HG02763 (cell line): Measurements from ENCODE around the gene CHPT1.
"Not testable (repeated sequence)": the region's sequence is repeated elsewhere in the genome, so short reads cannot be mapped to it uniquely, and the experiment has no call there.

Source experiments
- ATAC-seq: cut with Tn5 transposase; IDR thresholded peaks from one replicate; pipeline ENCODE4 v1.9.1; 2021; ENCODE audit warnings: mild to moderate bottlenecking, moderate library complexity; ENCODE audit not compliant: unreplicated experiment

The CHPT1 gene

GRCh38 chr12:101719566-101719965 is 22.1 kb downstream of the CHPT1 start:
- no peak for ATAC-seq

- ATAC-seq: no peak
Observed at GRCh38 chr12:101720118-101720517, 22.7 kb downstream of the CHPT1 start.

GRCh38 chr12:101722392-101722791 is 25.0 kb downstream of the CHPT1 start:
- no peak for ATAC-seq

GRCh38 chr12:101727098-101727497 is 29.7 kb downstream of the CHPT1 start:
- no peak for ATAC-seq

- no peak for ATAC-seq
Observed at GRCh38 chr12:101729842-101730241, 32.4 kb downstream of the CHPT1 start.

GRCh38 chr12:101732318-101732717 is 34.9 kb downstream of the CHPT1 start:
- no peak for ATAC-seq

GRCh38 chr12:101733166-101733565 is 35.7 kb downstream of the CHPT1 start:
- no peak for ATAC-seq

- ATAC-seq: not testable (repeated sequence)
Observed at GRCh38 chr12:101734482-101734881, 37.0 kb downstream of the CHPT1 start.

GRCh38 chr12:101737476-101737875 is 40.0 kb downstream of the CHPT1 start:
- no peak for ATAC-seq

- no peak for ATAC-seq
Observed at GRCh38 chr12:101738920-101739665, 41.7 kb downstream of the CHPT1 start, which contains the start of gene SYCP3. TSS of gene SYCP3 (minus strand) at chr12:101739462. CDS start at chr12:101737935, 1,527 bp downstream.

- no peak for ATAC-seq
Observed at GRCh38 chr12:101740566-101740965, 43.1 kb downstream of the CHPT1 start.

- no peak for ATAC-seq
Observed at GRCh38 chr12:101740980-101741379, 43.5 kb downstream of the CHPT1 start.

- no peak for ATAC-seq
Observed at GRCh38 chr12:101743242-101743641, 45.8 kb downstream of the CHPT1 start.

- ATAC-seq: peak; percentile 94
Observed at GRCh38 chr12:101743724-101744472, 46.5 kb downstream of the CHPT1 start.

GRCh38 chr12:101745481-101745880 is 48.0 kb downstream of the CHPT1 start:
- no peak for ATAC-seq

- ATAC-seq: no peak
Observed at GRCh38 chr12:101746196-101746595, 48.8 kb downstream of the CHPT1 start.

- ATAC-seq: no peak
Observed at GRCh38 chr12:101746661-101747060, 49.2 kb downstream of the CHPT1 start.

- no peak for ATAC-seq
Observed at GRCh38 chr12:101747697-101748096, 50.3 kb downstream of the CHPT1 start.

- ATAC-seq: no peak
Observed at GRCh38 chr12:101748907-101749306, 51.5 kb downstream of the CHPT1 start.

- no peak for ATAC-seq
Observed at GRCh38 chr12:101749657-101750056, 52.2 kb downstream of the CHPT1 start.

GRCh38 chr12:101750152-101750551 is 52.7 kb downstream of the CHPT1 start:
- ATAC-seq: no peak

- no peak for ATAC-seq
Observed at GRCh38 chr12:101759396-101760047, 62.1 kb downstream of the CHPT1 start.
